Keratinocyte (primary cell): Measurements from ENCODE around the gene RBMX. TPM values are rescaled to one million over a fixed set of nuclear protein-coding genes. Genes with fewer than 3 reads are reported as not detected.
A peak's percentile ranks its signal among the peaks of the same experiment; 100 is the strongest.
"Not testable (repeated sequence)": the region's sequence is repeated elsewhere in the genome, so short reads cannot be mapped to it uniquely, and the experiment has no call there.

Experiments
- DNase-seq: peaks from one replicate; pipeline ENCODE4 v3.0.0-alpha.2; 2011; ENCODE audit warnings: low read depth, missing footprints, low spot score
- FAIRE-seq: peaks from 2 replicates; lab custom pipeline; 2011; peaks lifted over from hg19 to GRCh38; lab: Jason Lieb, UNC
- H2AFZ ChIP-seq: 2 replicates; pipeline ENCODE4 v1.6.0; 2012; ENCODE audit warnings: low read length, control low read depth, inconsistent platforms; ENCODE audit not compliant: control insufficient read depth
- H3K27ac ChIP-seq: 2 replicates; pipeline ENCODE4 v1.5.1; 2011; ENCODE audit warnings: low read length; ENCODE audit not compliant: control insufficient read depth, insufficient read depth
- H3K27me3 ChIP-seq: 3 replicates; pipeline ENCODE4 v1.6.0; 2011; ENCODE audit warnings: low read length; ENCODE audit not compliant: control insufficient read depth, insufficient read depth; ENCODE audit errors: extremely low read depth
- H3K36me3 ChIP-seq, 2 experiments: 2 replicates in 1 of 2; 3 replicates in 1 of 2; pipeline ENCODE4 v1.5.1; 2011; ENCODE audit warnings: low read length in 2 of 2, mild to moderate bottlenecking in 1 of 2; ENCODE audit not compliant: control insufficient read depth in 2 of 2, insufficient read depth in 2 of 2; ENCODE audit errors: extremely low read depth in 1 of 2
- H3K4me1 ChIP-seq: 3 replicates; pipeline ENCODE4 v1.5.1; 2011; ENCODE audit warnings: low read length; ENCODE audit not compliant: control insufficient read depth, insufficient read depth; ENCODE audit errors: extremely low read depth
- H3K4me2 ChIP-seq: 3 replicates; pipeline ENCODE4 v1.6.0; 2011; ENCODE audit warnings: low read depth, low read length; ENCODE audit not compliant: control insufficient read depth, insufficient read depth; ENCODE audit errors: extremely low read depth
- H3K4me3 ChIP-seq, 3 experiments: fragments of 200-600 bp in 1 of 3; sonication (generic) in 1 of 3; 2 replicates in 2 of 3; 3 replicates in 1 of 3; pipeline ENCODE4 v1.5.1; 2011 to 2016; ENCODE audit warnings: low read length in 3 of 3, mild to moderate bottlenecking in 3 of 3, control low read depth in 2 of 3, inconsistent platforms in 1 of 3, low read depth in 1 of 3, mixed read lengths in 1 of 3, mixed run types in 1 of 3, moderate library complexity in 1 of 3; ENCODE audit not compliant: control insufficient read depth in 2 of 3, insufficient read depth in 2 of 3; ENCODE audit errors: extremely low read depth in 1 of 3
- H3K79me2 ChIP-seq: 2 replicates; pipeline ENCODE4 v1.6.0; 2012; ENCODE audit warnings: low read length; ENCODE audit not compliant: control insufficient read depth, insufficient read depth
- H3K9ac ChIP-seq: 3 replicates; pipeline ENCODE4 v1.6.0; 2011; ENCODE audit warnings: low read length; ENCODE audit not compliant: control insufficient read depth, insufficient read depth; ENCODE audit errors: extremely low read depth
- H3K9me1 ChIP-seq: 3 replicates; pipeline ENCODE4 v1.6.0; 2011; ENCODE audit warnings: low read length; ENCODE audit not compliant: control insufficient read depth, insufficient read depth; ENCODE audit errors: extremely low read depth
- H3K9me3 ChIP-seq: 2 replicates; pipeline ENCODE4 v1.5.1; 2012; ENCODE audit warnings: low read depth, low read length; ENCODE audit not compliant: control insufficient read depth
- H4K20me1 ChIP-seq: 3 replicates; pipeline ENCODE4 v1.6.0; 2011; ENCODE audit warnings: low read length; ENCODE audit not compliant: control insufficient read depth, insufficient read depth; ENCODE audit errors: extremely low read depth
- EZH2 ChIP-seq: IDR thresholded peaks from one replicate; pipeline ENCODE4 v1.6.1; 2012; ENCODE audit warnings: inconsistent platforms, mild to moderate bottlenecking, low read length, moderate library complexity
- dilution Hi-C: fragments of 300-500 bp; cut with MboI; formaldehyde crosslinking; loops from one replicate; pipeline ENCODE4 v1.7.0; 2020; ENCODE audit warnings: low sequenced_read_pairs; ENCODE audit not compliant: extremely low pct_ligation_motif_present
- polyA minus RNA-seq, 3 experiments: library from RNA; depleted of rRNA, polyadenylated mRNA; stranded (reverse); fragments of >200 nt; gene quantifications; 1 replicate in 1 of 3; 2 replicates in 1 of 3; 3 replicates in 1 of 3; pipeline ENCODE4 v1.2.3, GENCODE V29; 2011
- polyA plus RNA-seq, 5 experiments: library from polyadenylated mRNA; depleted of rRNA in 3 of 5; stranded (reverse) in 3 of 5; stranded (forward) in 1 of 5; unstranded in 1 of 5; fragments of >200 nt; gene quantifications; 1 replicate in 1 of 5; 2 replicates in 3 of 5; 3 replicates in 1 of 5; pipeline versions ENCODE4 v1.2.1 to v1.2.3, GENCODE V29; 2011 to 2012; ENCODE audit warnings: missing spikeins in 2 of 5, low read depth in 1 of 5, low replicate concordance in 1 of 5
- TF ChIP-seq, protein P1 (sequence below), 3 experiments: IDR thresholded peaks in 1 of 3; conservative IDR thresholded peaks in 1 of 3; optimal IDR thresholded peaks in 1 of 3; 2 replicates in 2 of 3; 3 replicates in 1 of 3; pipeline versions ENCODE3 to v1.5.1; 2011; ENCODE audit warnings: low read length in 3 of 3, mild to moderate bottlenecking in 3 of 3, moderate library complexity in 2 of 3, control low read depth in 1 of 3, inconsistent platforms in 1 of 3; ENCODE audit not compliant: insufficient read depth in 2 of 3; ENCODE audit errors: extremely low read depth in 1 of 3

Gene RBMX
- 71.0 to 151 TPM (median 138 TPM) in 3 replicates for polyA plus RNA-seq
- polyA plus RNA-seq (2011; ENCODE audit: low read depth) = 144 TPM
- polyA plus RNA-seq (2011; cell fraction: cytosol; rRNA removed) = 70.8 and 100 TPM in 2 replicates
- polyA plus RNA-seq (2011; cell fraction: nucleus; rRNA removed) = 138 and 152 TPM in 2 replicates
- polyA plus RNA-seq (2012; ENCODE audit: low replicate concordance) = 87.5 and 125 TPM in 2 replicates
- 45.3 to 98.8 TPM (median 48.4 TPM) in 3 replicates for polyA minus RNA-seq
- 59.3 TPM for polyA minus RNA-seq (2011; cell fraction: cytosol; rRNA and poly(A)+ RNA removed)
- polyA minus RNA-seq (2011; cell fraction: nucleus; rRNA and poly(A)+ RNA removed) = 22.4 and 51.7 TPM in 2 replicates

DNA sequence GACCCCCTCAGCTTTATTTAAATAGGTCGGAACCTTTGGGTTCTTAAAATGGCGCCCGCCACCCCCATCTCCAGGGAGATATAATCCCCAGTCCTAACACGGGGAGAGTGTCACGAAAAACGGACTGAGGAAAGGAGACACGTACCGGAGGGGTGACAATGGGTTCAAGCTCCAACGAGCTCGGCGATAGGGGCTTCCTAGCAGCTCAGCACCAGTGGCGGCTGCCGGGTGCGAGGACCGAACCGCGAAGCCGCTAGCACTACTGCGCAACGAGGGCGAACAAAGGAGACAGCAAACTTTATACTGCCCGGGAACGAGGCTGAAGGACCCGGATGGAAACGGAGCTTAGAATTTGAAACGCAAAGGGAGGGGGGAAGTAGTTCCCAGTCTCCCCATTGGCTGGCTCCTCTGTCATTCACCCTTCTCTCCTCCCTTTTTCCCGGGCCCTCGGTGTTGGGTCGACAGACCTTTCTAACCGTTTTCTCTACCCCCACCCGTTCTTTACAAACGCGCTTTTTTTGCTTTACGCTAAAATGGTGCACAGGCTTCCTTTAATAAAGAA, at the start of gene RBMX:
RBMX (minus strand) TSS at position 274 of the 562 bp plus-strand sequence. CDS start 1,298 bp downstream, outside the sequence.
- FAIRE-seq (peak; percentile 88), DNase-seq (peak; percentile 38)
- Histone ChIP-seq H4K20me1 (no peaks in the 10 kb centered on the region), H3K4me2 (peak within 1 kb of the TSS; percentile 62), H3K79me2 (peaks cover 29% of the 10 kb centered on the region), H3K27me3 (no peaks in the 10 kb centered on the region), H3K4me1 (no peaks in the 10 kb centered on the region), H3K9me1 (no peaks in the 10 kb centered on the region), H3K4me3 (peak within 1 kb of the TSS; percentile 51 to 93 (median 88)), H3K27ac (peak within 1 kb of the TSS; percentile 86), H3K36me3 (peaks cover 2 to 3% of the 10 kb centered on the region in 2 experiments), H2AFZ (peak within 1 kb of the TSS; percentile 78), H3K9me3 (no peaks in the 10 kb centered on the region), H3K9ac (peak within 1 kb of the TSS; percentile 95)
- dilution Hi-C loops = no loop called here
- TF ChIP-seq, protein P1, sequence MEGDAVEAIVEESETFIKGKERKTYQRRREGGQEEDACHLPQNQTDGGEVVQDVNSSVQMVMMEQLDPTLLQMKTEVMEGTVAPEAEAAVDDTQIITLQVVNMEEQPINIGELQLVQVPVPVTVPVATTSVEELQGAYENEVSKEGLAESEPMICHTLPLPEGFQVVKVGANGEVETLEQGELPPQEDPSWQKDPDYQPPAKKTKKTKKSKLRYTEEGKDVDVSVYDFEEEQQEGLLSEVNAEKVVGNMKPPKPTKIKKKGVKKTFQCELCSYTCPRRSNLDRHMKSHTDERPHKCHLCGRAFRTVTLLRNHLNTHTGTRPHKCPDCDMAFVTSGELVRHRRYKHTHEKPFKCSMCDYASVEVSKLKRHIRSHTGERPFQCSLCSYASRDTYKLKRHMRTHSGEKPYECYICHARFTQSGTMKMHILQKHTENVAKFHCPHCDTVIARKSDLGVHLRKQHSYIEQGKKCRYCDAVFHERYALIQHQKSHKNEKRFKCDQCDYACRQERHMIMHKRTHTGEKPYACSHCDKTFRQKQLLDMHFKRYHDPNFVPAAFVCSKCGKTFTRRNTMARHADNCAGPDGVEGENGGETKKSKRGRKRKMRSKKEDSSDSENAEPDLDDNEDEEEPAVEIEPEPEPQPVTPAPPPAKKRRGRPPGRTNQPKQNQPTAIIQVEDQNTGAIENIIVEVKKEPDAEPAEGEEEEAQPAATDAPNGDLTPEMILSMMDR (optimal IDR thresholded peaks at IDR 0.05 in 1 of 3, IDR thresholded peaks at IDR 0.05 in 1 of 3, conservative IDR thresholded peaks at IDR 0.05 in 1 of 3; ENCODE audit: extremely low read depth in 1 of 3, insufficient read depth in 2 of 3, low read length in 3 of 3) = no peak
- no peak for TF ChIP-seq EZH2

- H3K4me2 ChIP-seq, H3K9me3 ChIP-seq, H3K4me1 ChIP-seq, H3K27me3 ChIP-seq, H3K9me1 ChIP-seq, H2AFZ ChIP-seq, dilution Hi-C loops, H3K4me3 ChIP-seq, H4K20me1 ChIP-seq, H3K79me2 ChIP-seq, H3K36me3 ChIP-seq, H3K27ac ChIP-seq, FAIRE-seq, DNase-seq, H3K9ac ChIP-seq: not testable (repeated sequence)
Observed at GRCh38 chrX:136921438-136921837, 40.9 kb upstream of the RBMX start.
